ENCODE measurements around the gene N4BP3. TPM values are rescaled to one million over a fixed set of nuclear protein-coding genes. Genes with fewer than 3 reads are reported as not detected.
"Not testable (repeated sequence)": the region's sequence is repeated elsewhere in the genome, so short reads cannot be mapped to it uniquely, and the experiment has no call there.

The N4BP3 gene
- total RNA-seq, 1 donor from 2014 or later = 22.1 TPM

DNA sequence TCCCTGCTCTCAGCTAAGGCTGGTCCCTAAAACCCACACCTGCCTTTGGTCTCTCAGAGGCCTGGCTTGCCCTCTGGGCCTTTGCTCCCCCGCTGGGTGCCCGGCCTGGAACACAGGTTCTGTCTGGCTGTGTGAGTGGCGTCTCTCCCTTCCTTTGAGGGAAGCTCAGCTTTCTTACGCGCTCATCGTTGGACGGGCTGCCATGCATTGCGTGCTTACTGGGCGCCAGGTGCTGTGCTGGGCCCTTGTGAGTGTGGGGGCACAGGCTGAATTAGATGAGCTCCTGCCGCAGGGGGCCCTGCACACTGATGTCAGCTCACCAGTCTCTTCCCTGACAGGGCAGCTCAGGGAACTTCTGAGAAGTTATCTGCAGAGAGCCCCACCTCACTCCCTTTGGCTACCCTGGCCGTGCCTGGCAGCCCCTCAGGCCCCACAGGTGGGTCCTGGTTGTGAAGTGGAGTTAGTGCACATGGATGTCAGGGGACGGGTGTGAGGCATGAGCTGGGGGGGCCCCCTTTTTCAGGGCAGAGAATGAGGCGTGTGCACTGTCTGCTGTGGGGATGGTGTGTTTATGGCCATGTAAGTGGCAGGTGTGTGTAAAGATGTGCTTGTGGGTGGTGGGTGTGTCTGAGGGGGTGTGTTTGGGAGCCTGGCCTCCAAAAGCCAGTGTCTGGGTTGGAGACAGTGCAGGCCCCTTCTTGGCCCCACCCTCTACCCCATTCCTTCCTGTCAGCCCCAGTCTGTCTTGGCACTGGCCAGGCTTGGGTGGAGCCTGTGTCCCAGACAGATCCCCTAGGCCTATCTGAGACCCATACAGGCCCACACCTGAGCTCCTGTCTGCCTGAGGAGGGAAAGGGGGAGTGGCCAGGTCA, 10.0 kb downstream of the N4BP3 start:
- peak; percentile 53 for DNase-seq

DNA sequence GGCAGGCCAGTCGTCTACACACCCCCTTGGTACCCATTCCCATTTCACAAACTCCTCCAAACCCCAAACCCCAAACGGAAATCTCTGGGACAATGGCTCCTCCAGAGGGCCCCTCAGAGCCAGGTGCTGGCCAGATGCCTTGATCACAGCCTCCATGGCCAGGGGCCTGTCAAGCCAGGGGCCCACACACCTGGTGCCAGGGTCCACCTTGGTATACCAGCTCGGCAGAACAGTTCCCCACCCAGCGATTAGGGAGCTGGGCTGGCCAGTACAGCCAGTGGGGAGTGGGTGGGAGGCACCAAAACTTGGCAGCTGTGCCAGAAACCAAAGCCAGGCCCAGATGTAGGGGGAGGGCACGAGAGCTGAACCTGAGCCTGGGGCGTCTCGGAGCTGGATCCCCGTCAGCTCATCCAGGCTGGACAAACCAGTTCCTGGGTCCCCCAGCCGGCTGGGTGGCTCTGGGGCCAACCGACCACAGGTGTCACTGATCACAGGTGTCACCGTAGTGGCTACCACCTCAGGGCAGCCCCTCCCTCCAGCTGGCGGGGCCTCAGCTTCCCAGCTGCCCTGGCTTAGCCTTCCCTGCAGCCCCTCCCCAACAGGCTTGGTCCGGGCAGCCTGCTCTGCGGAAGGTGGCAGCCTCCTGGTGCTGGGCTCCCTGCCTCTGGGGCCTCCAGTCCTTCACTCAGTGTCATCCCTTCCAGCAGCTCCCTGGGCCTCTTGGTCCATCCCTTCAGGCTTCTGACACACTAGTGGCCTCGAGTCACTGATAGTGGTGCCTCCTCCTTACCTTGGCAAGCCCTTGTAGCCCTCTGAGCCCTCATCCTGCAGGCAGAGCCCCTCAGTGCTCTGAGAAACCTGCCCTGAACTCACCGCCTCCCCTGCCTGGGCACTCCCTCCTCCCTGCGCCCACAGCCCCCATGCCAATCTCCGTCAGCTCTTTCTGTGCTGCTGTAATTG, 10.9 kb downstream of the N4BP3 start:
- DNase-seq = peak; percentile 79

GRCh38 chr5:178125253-178125906, 12.0 kb downstream of the N4BP3 start:
- DNase-seq = peak; percentile 55

DNA sequence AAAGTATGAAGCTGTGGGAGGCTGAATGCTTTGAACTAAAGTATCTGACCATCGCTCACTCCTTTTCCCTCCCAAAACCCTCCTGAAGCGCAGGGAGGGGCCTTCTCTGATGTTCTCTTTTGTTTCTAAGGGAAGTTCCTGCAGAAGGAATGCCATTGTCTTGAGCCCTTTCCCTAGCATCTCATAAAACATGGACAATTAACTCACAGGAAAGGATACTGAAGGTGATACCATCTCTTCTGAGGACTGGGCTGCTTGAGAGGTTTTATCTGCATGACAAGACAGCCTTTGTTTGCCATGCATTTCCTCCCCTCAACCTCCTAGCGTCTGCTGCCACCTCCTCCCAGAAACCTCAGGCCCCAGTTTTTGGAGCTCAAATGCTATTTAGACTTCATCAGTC, 13.2 kb downstream of the N4BP3 start:
- no peak for DNase-seq

DNA sequence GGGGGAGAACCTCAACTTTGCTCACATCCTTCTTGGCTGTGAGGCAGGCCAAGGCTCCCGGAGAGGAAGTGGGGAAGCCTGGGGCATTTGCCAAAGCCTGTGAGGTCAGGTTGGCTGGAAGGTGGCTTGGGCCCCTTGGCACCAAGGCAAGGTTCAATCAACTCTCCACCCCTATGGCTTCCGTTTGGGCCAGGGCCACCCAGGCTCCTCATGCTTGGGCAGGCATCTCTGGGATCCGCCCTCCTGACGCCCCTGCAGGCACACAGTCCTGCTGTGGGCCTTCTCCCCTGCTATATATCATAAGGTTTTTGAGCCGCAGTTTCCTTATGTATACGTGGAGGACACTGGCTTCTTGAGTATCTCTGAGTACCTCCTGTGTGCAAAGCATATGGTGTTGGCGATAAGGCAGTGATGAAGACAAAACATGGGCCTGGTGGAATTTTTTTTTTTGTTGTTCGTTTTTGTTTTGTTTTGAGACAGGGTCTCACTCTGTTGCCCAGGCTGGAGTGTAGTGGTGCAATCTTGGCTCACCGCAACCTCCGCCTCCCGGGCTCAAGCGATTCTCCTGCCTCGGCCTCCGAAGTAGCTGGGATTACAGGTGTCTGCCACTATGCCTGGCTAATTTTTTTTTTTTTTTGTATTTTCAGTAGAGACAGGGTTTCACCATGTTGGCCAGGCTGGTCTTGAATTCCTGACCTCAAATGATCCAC, 14.1 kb downstream of the N4BP3 start:
- not testable (repeated sequence) for DNase-seq

DNA sequence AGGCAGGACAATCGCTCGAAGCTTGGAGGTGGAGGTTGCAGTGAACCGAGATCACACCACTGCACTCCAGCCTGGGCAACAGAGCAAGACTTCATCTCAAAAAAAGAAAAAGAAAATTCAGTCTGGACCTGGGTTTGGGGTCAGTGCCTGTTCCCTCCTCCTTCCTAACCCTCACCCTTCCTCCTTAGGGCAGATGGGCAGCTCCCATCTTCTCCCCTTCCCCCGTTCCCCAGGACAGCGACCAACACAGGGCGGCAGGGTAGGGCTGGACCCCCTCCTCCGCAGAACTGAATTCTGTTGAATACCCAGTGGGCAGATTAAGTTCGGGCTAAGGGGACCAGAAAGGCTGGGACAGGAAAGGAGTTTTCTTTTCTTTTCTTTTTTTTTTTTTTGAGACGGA, 16.0 kb downstream of the N4BP3 start:
- DNase-seq = no peak

DNA sequence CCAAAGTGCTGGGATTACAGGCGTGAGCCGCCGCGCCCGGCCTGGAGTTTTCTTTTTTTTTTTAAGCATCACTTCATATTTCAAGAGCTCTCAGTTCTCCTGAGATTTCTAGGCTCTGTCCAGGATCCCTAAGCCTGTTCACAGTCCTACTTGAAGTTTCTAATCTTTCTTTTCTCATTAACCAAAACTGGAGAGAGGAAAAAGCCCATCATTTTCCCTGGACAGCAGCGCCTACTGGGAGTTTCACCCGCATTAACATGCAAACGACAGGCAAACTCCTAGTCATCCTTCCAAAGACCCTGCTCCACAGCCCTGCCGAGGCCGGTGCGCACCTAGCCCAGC, 16.9 kb downstream of the N4BP3 start:
- not testable (repeated sequence) for DNase-seq

GRCh38 chr5:178130576-178131445, 17.5 kb downstream of the N4BP3 start, which contains the start of gene RMND5B:
Gene RMND5B (plus strand): TSS chr5:178131014. CDS start chr5:178138120, 7,106 bp downstream.
- peak; percentile 89 for DNase-seq

DNA sequence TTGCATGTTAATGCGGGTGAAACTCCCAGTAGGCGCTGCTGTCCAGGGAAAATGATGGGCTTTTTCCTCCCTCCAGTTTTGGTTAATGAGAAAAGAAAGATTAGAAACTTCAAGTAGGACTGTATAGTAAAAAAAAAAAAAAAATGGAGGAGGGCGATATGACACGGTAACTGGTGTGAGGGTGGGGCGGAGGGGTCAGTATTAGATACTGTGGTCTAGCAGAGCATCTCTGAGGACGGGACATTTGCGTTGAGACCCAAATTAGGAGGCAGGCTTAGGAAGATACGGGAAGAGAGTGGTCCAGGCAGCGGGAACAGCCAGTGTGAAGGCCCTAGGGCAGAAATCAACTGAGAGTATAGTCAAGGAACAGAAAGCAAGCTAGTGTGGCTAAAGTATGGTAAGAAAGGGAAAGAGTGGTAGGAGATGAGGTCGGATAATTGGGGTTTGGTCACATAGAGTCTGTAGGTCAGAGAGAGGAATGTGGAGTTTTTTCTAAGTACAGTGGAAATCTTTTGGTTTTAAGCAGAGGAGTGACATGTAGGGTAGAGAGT, 18.2 kb downstream of the N4BP3 start:
- DNase-seq = no peak

GRCh38 chr5:178136990-178137389, 23.7 kb downstream of the N4BP3 start:
- no peak for DNase-seq

- no peak for DNase-seq
Observed at GRCh38 chr5:178137991-178138390, 24.7 kb downstream of the N4BP3 start.

- DNase-seq = no peak
Observed at GRCh38 chr5:178141550-178141949, 28.2 kb downstream of the N4BP3 start.

DNA sequence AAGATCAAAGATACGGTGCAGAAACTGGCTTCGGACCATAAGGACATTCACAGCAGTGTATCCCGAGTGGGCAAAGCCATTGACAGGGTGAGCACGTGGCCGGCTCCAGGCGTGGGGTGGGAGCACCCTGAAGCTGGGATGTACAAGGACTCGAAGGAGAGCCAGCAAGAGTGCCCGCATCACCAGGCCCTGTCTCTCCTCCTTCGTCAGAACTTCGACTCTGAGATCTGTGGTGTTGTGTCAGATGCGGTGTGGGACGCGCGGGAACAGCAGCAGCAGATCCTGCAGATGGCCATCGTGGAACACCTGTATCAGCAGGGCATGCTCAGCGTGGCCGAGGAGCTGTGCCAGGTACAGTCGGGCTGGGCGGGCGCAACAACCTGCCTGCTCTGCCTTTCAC, 29.3 kb downstream of the N4BP3 start:
- DNase-seq = no peak

DNA sequence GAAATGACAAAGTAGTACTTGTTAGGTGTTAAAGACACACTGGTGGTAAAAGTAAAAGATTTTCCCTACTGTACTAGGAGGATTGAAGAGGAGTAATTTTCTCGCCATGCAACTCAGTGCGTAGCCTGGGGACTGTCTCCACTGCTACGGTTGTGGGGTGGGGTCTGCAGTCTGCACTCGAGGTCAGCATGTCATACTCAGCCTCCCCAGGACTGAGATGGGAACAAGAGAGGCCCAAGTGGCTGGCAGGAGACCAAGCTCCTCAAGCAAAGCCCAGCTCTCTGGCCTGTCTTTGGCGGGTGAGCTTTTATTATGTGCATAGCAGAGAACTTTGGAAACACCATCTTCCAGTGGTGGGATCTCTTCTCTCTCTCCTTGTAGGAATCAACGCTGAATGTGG, 29.9 kb downstream of the N4BP3 start:
- DNase-seq = peak; percentile 32

DNA sequence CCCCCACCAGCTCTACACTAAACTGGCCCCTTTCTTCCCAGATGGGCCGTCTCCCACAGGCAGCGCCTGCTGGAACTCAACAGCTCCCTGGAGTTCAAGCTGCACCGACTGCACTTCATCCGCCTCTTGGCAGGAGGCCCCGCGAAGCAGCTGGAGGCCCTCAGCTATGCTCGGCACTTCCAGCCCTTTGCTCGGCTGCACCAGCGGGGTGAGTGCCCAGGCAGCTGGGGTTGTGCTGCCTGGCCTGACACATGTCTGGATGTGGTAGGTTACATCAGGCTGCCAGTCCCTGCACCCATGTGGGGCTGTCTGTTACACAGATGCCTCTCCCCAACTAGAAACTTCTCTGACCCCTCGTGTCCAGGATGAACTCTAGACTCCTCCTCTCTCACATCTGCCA, 30.6 kb downstream of the N4BP3 start:
- DNase-seq = peak; percentile 96

DNA sequence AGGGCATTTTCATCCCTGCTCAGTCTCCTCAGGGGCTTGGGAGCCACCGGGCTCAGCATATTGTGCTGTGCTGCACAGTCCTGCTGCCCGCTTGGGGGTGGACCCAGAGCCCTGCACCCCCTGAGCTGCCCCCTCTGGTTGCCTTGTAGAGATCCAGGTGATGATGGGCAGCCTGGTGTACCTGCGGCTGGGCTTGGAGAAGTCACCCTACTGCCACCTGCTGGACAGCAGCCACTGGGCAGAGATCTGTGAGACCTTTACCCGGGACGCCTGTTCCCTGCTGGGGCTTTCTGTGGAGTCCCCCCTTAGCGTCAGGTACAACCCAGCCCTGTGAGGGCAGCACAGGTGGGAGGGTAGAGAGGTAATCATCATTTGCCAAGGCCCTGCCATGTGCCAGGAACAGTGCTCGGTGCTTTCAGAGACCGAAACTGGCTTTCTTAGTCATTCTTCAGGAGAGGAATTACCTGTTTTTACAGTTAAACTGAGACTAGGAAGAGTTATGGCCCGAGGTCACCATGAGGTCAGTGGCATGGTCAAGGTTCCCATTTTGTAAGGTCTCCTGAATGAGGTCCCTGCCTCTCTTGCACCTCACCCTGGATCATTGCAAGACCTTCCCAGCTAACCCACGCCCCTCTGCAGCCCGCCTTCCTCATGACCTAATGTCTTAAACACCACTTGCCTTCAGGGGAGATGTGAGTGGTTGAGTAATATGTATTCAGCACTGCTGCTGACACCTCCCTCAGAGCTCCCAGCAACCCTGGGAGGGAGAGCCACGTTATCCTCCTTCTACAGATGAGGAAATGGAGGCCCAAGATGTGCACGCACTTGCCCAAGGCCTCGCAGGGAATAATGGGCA, 32.9 kb downstream of the N4BP3 start:
- peak; percentile 73 for DNase-seq

GRCh38 chr5:178147406-178147805, 34.1 kb downstream of the N4BP3 start:
- DNase-seq = no peak

DNA sequence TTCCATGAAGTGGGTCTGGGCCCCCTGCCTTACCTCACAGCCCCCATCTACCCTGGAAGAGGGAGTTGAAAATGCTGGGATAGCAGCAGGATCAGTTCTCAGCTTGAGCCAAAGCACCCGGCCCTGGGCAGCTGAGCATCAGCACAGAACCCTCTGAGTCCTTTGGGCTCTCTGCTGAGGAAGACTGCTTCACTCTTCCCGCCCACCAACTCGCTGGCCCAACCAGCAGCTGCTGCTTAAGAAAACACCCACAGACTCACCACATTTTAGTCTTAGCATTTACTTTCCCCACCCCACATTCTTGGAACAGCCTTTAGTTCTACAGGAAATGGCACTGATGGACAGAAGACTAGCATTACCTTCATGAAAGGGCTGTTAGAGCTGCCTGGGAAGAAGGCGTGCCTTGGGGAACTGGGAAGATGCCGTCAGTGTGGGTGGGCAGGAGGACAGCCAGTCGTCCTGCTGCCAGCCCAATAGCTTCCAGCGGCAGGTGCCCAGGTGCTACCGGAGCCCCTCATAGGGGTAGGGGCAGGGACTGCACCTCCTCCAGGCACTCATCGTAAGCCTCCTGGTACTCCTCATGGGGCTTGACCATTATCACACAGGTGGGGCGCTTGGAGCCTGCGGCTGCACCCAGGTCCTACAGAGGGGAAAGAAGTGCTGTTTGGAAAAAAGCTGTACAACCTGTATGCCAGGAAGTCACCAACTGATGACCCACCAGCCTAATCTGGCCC, 36.0 kb downstream of the N4BP3 start:
- DNase-seq = no peak
